GM12864 (cell line): ENCODE results near the gene MACROD2.

ENCODE experiments used
- DNase-seq: peaks from one replicate; pipeline ENCODE4 v3.0.0-alpha.2; 2011; ENCODE audit warnings: low read depth
- H3K4me3 ChIP-seq: 2 replicates; pipeline ENCODE4 v1.5.1; 2011; ENCODE audit warnings: mild to moderate bottlenecking, low read depth, low read length, control low read depth
- CTCF ChIP-seq: IDR thresholded peaks from 2 replicates; pipeline ENCODE4 v1.5.1; 2011; ENCODE audit warnings: low read depth, mild to moderate bottlenecking, moderate library complexity, low read length, control low read depth, inconsistent platforms; ENCODE audit errors: missing control alignments

The MACROD2 gene

GRCh38 chr20:15582146-15582760 is 1586.9 kb downstream of the MACROD2 start:
- H3K4me3 ChIP-seq = no peak overlapping the region
- TF ChIP-seq CTCF = no peak
- no peak for DNase-seq

DNA sequence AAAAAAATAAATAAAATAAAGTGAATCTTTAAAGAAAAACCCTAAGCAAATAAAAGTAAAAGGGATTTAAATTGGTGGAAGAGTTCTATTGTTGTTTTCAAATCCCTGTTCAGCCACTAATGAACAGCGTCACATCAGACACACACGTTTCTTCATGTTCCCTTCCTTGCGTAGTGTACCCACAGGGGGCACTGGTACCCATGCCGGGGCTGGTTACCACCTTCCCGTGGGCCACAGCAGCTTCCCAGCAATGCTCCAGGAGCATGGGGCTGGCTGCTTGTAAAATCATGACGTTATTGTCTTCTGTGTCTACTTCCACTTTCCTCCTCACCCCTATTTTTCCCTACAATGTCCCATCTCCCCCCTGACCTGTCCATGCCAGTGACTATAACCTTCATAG is 1589.2 kb downstream of the MACROD2 start:
- TF ChIP-seq CTCF = no peak
- no peak for DNase-seq
- H3K4me3 ChIP-seq = no peak overlapping the region

- no peak for DNase-seq
- TF ChIP-seq CTCF = no peak
- H3K4me3 ChIP-seq = no peak overlapping the region
Measured at GRCh38 chr20:15593081-15593480, 1597.8 kb downstream of the MACROD2 start.

- no peak for DNase-seq
- H3K4me3 ChIP-seq = no peak overlapping the region
- TF ChIP-seq CTCF = no peak
Measured at GRCh38 chr20:15594158-15594695, 1598.9 kb downstream of the MACROD2 start.

DNA sequence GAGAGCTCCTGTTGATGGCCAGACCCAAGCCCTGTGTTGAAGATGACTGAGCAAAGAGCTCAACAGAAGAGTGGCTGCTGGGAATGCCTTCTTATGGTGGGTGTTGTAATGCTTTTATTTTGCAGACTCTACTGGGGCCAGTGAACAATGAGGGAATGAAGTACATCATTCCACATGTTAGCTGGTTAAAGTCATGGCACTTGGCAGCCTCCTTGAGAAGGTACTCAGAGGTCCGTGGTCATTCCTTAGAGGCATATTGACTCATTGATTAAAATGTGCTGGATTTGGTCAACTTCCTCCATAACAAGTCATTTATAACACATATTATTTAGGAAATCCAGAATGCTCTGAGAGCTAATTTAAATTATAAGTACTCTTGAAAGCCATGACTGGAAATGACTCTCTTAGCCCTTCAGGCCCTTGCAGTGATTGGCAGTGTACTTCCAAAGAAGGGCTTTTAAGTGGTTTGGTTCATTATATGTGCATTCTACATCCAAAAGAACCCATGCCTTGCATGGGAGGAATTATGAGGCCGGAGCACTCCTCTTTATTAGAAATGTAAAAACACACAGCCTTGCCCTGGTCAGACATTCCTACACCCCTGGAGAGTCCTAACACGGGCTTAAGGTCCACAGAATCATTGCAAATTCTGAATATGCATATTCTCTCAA is 1601.0 kb downstream of the MACROD2 start:
- no peak overlapping the region for H3K4me3 ChIP-seq
- no peak for DNase-seq
- no peak for TF ChIP-seq CTCF

DNA sequence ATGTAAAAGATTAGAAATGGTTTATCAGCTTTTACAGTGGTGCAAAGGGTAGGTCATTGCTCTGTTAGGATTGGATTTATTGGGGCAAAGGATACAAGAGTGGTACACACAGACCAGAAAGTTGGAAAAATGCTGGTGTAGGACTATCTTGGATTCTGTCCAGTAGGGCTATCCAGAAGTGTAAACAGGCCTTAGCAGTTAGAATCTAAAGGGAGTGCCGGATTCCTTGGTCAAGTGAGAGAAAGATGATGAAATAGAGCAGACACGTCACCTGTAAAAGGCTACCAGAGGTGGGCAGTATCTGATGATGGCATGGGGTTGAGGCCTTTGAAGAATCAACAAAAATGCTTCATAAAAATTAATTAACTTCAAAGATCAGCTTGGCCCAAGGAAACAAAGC is 1602.0 kb downstream of the MACROD2 start:
- no peak for TF ChIP-seq CTCF
- H3K4me3 ChIP-seq = no peak overlapping the region
- no peak for DNase-seq
